Measurements from ENCODE around the gene ZNF555. TPM values are rescaled to one million over a fixed set of nuclear protein-coding genes. Genes with fewer than 3 reads are reported as not detected.

The ZNF555 gene
- total and polyA plus RNA-seq, 2 of the 13 experiments (the other 11 are each of a cell fraction or from before 2014, with no cell fraction given) = 5.0 to 8.0 TPM

DNA sequence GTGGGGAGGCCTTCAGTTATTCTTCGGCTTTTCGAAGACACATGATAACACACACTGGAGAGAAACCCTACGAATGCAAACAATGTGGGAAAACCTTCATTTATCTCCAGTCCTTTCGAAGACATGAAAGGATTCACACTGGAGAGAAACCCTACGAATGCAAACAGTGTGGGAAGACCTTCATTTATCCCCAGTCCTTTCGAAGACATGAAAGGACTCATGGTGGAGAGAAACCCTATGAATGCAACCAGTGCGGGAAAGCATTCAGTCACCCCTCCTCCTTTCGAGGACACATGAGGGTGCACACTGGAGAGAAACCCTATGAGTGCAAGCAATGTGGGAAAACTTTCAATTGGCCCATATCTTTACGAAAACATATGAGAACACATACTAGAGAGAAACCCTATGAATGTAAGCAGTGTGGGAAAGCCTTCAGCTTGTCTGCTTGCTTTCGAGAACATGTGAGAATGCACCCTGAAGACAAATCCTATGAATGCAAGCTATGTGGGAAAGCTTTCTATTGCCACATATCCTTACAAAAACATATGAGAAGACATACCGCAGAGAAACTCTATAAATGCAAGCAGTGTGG lies 11.8 kb downstream of the ZNF555 start:
- intact Hi-C loops (cut with micrococcal nuclease; ENCODE audit: unreplicated experiment) = no loop called here

More for the DNA sequence above, 11.8 kb downstream of the ZNF555 start:
- Histone ChIP-seq H3K9me3 (ENCODE audit: low read length) (no peaks in the 10 kb centered on the region), H3K4me3 (replicated peaks in 1 of 3; ENCODE audit: insufficient read depth in 1 of 3, low read depth in 2 of 3, low read length in 3 of 3) (no peak overlapping the region), H3K36me3 (replicated peaks in 1 of 2; ENCODE audit: control insufficient read depth in 1 of 2, insufficient read depth in 2 of 2, low read length in 2 of 2) (peaks cover 9 to 36% of the 10 kb centered on the region in 2 experiments; a peak in 4 of 5 replicates), H3K4me2 (ENCODE audit: low read depth, low read length) (no peak overlapping the region), H3K4me1 (ENCODE audit: insufficient read depth, low read length) (peaks cover 18% of the 10 kb centered on the region), H2AFZ (ENCODE audit: low read length) (no peak overlapping the region), H4K20me1 (ENCODE audit: insufficient read depth, low read length) (0 out of 2 replicates have a peak, but pooled peaks cover 2% of the 10 kb centered on the region), H3K79me2 (ENCODE audit: insufficient read depth, low read length) (peaks cover 7% of the 10 kb centered on the region), H3K27me3 (ENCODE audit: control insufficient read depth in 1 of 2, insufficient read depth in 2 of 2, low read length in 2 of 2) (no peaks in the 10 kb centered on the region), H3K9ac (ENCODE audit: insufficient read depth, low read depth, low read length) (no peak overlapping the region), H3K27ac (ENCODE audit: extremely low read length, insufficient read depth, low read length) (no peak overlapping the region)
- WGBS (ENCODE audit: low lambda C conversion rate) = 95% methylated on average over 11 of the region's 11 CpGs
- BruUV-seq (replicated peaks) = TSS peak; percentile 15
- ATAC-seq (no peak), DNase-seq (ENCODE audit: low spot score) (no peak), FAIRE-seq (no peak)
- POLR2A ChIA-PET = no interaction called here
- in situ Hi-C loops (cut with HindIII; ENCODE audit: extremely low pct_ligation_motif_present, low pct_unique_long_range_greater_than_20kb) = no loop called here
- TF ChIP-seq TOPORS (CRISPR knock-in tag; IDR thresholded peaks at IDR 0.05) = no peak
- TF ChIP-seq KLF13 (CRISPR knock-in tag; IDR thresholded peaks at IDR 0.05) = no peak
- no peak for TF ChIP-seq NR2F1 (CRISPR knock-in tag; IDR thresholded peaks at IDR 0.05)
- no peak for TF ChIP-seq ZNF577 (CRISPR knock-in tag; IDR thresholded peaks at IDR 0.05; ENCODE audit: borderline replicate concordance, low read depth)
- no peak for TF ChIP-seq JUN (CRISPR knock-in tag; IDR thresholded peaks at IDR 0.05)
- TF ChIP-seq ZNF629 (CRISPR knock-in tag; conservative IDR thresholded peaks at IDR 0.05) = no peak
- TF ChIP-seq ZC3H13 (CRISPR knock-in tag; IDR thresholded peaks at IDR 0.05) = no peak
- TF ChIP-seq ETV5 (CRISPR knock-in tag; IDR thresholded peaks at IDR 0.05; ENCODE audit: borderline replicate concordance) = no peak
- no peak for TF ChIP-seq POGZ (CRISPR knock-in tag; IDR thresholded peaks at IDR 0.05)
- no peak for TF ChIP-seq SAFB2 (CRISPR knock-in tag; IDR thresholded peaks at IDR 0.05; ENCODE audit: borderline replicate concordance, low read depth)
- TF ChIP-seq, protein P1, sequence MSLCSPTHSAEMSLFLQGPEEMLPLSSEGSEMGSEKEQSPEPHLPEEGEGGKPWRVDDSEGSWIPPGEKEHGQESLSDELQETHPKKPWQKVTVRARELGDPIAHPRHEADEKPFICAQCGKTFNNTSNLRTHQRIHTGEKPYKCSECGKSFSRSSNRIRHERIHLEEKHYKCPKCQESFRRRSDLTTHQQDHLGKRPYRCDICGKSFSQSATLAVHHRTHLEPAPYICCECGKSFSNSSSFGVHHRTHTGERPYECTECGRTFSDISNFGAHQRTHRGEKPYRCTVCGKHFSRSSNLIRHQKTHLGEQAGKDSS (CRISPR knock-in tag; IDR thresholded peaks at IDR 0.05; ENCODE audit: borderline replicate concordance, low read depth) = no peak
- no peak for TF ChIP-seq EEA1 (CRISPR knock-in tag; IDR thresholded peaks at IDR 0.05; ENCODE audit: borderline replicate concordance)
- no peak for TF ChIP-seq ZBTB20 (CRISPR knock-in tag; IDR thresholded peaks at IDR 0.05; ENCODE audit: borderline replicate concordance, low read depth)
- no peak for TF ChIP-seq ZNF605 (CRISPR knock-in tag; IDR thresholded peaks at IDR 0.05)
- TF ChIP-seq TAF1 (CRISPR knock-in tag; IDR thresholded peaks at IDR 0.05) = no peak
- no peak for TF ChIP-seq SMARCC2 (IDR thresholded peaks at IDR 0.05)
- no peak for TF ChIP-seq HDAC2 (CRISPR knock-in tag; IDR thresholded peaks at IDR 0.05)
- TF ChIP-seq SMYD3 (CRISPR knock-in tag; IDR thresholded peaks at IDR 0.05) = no peak
- TF ChIP-seq CAMTA2 (CRISPR knock-in tag; IDR thresholded peaks at IDR 0.05; ENCODE audit: borderline replicate concordance) = no peak
- no peak for TF ChIP-seq LCORL (IDR thresholded peaks at IDR 0.05)
- TF ChIP-seq LCORL (CRISPR knock-in tag; IDR thresholded peaks at IDR 0.05) = no peak
- CTCF ChIA-PET (ENCODE audit: low intra/inter-chr PET ratio, low total read pairs) = no interaction called here
